Right lobe of liver (tissue), 6 donors: ENCODE data around the gene CCNG2. TPM values are rescaled to one million over a fixed set of nuclear protein-coding genes. Genes with fewer than 3 reads are reported as not detected.

Experiments
- ATAC-seq, 4 donors: fragments of 200-7000 bp; cut with Tn5 transposase; one replicate each; pipeline ENCODE4 v1.9.1; 2020; ENCODE audit warnings: mild to moderate bottlenecking in 4 of 4, moderate library complexity in 4 of 4
- DNase-seq, 3 donors: peaks; one replicate each; pipeline ENCODE4 v3.0.0-alpha.2; 2020
- H3K27ac ChIP-seq, 3 donors: fragments of 200-600 bp; one replicate each; pipeline ENCODE4 v1.8.0; 2022
- H3K27me3 ChIP-seq, 2 donors: fragments of 200-600 bp; one replicate each; pipeline ENCODE4 v1.8.0; 2022
- H3K36me3 ChIP-seq, 4 donors: fragments of 200-600 bp; sonication (generic) in 1 of 4; one replicate each; pipeline versions ENCODE4 v1.5.1 to v1.8.0; 2017 to 2022; ENCODE audit warnings: control low read depth in 1 of 4
- H3K4me1 ChIP-seq, 4 donors: fragments of 200-600 bp; sonication (generic) in 1 of 4; one replicate each; pipeline versions ENCODE4 v1.5.1 to v1.8.0; 2017 to 2022; ENCODE audit warnings: control low read depth in 1 of 4
- H3K4me3 ChIP-seq, 3 donors: fragments of 200-600 bp; one replicate each; pipeline ENCODE4 v1.8.0; 2022
- H3K9me3 ChIP-seq, 4 donors: fragments of 200-600 bp; sonication (generic) in 1 of 4; one replicate each; pipeline versions ENCODE4 v1.5.1 to v1.8.0; 2017 to 2022; ENCODE audit warnings: control low read depth in 1 of 4
- POLR2A ChIP-seq: fragments of 450-650 bp; IDR thresholded peaks from one replicate; pipeline ENCODE4 v1.6.1; 2017; ENCODE audit warnings: antibody characterized with exemption, mild to moderate bottlenecking
- WGBS: methylation state at CpG from one replicate; pipeline ENCODE4 v1.1.6; 2018; ENCODE audit warnings: low coverage, low lambda C conversion rate; ENCODE audit not compliant: insufficient coverage; ENCODE audit errors: missing lambda C conversion rate; 5-methylcytosine and 5-hydroxymethylcytosine counted together
- intact Hi-C, 2 donors: fragments of 100-400 bp; cut with DNase I; formaldehyde crosslinking; loops; one replicate each; pipeline versions ENCODE4 v1.11.2 to v1.14.1; 2022
- total RNA-seq, 6 experiments: library from RNA; depleted of rRNA in 2 of 6; stranded (reverse); fragments of >200 nt in 2 of 6; fragmentation: NEBNext Ultra II Directional in 3 of 6; extraction: Animal tissue kit (Norgen Biotek cat#: 25700) in 3 of 6; gene quantifications; one replicate each; pipeline versions ENCODE4 v1.1.0 to v1.2.4, GENCODE V29; 2016 to 2023
- TF ChIP-seq, protein P1 (sequence below), 4 donors: fragments of 200-600 bp in 3 of 4; fragments of 450-650 bp in 1 of 4; IDR thresholded peaks; one replicate each; pipeline versions ENCODE4 v1.5.1 to v1.8.0; 2016 to 2022; ENCODE audit warnings: antibody characterized with exemption in 4 of 4, mild to moderate bottlenecking in 2 of 4
- donor health status: DM: no; HTN: yes; CAD: no.
- donor health status: DM: no; HTN: no; CAD: no.
- donor health status: DM: no; HTN: no; CAD: no.
- donor health status: DM: no; HTN: yes; CAD: no.
- donor health status: DM: no; HTN: yes; CAD: no.

The CCNG2 gene
- total RNA-seq, 6 experiments from 2014 or later = 3.3 to 15.6 (median 6.1) TPM

DNA sequence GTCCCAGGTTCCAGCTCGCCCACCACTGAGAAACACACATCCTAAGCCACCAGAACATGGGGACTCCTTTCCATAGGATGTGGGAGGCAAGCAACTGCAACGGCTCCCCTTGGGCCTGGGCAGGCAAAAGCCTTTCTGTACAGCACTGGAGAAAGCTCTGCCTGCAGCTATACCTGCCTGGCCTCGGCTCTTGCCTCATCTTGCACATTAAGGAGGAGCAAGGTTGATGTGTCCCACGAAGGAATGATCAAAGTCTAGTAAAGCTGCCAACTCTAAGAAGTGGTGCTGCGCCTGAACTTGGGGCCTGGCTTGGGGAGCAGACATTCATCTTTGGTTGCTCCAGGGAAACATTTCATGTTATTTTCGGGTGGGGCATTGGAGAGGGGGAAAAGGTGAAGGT lies 19.6 kb downstream of the CCNG2 start:
- WGBS = 24% methylated on average over 2 of the region's 6 CpGs
- H3K36me3 ChIP-seq = no peaks in the 10 kb centered on the region
- DNase-seq = no peak
- H3K27me3 ChIP-seq = no peaks in the 10 kb centered on the region
- no peaks in the 10 kb centered on the region for H3K9me3 ChIP-seq
- H3K27ac ChIP-seq = no peak overlapping the region
- TF ChIP-seq, protein P1, sequence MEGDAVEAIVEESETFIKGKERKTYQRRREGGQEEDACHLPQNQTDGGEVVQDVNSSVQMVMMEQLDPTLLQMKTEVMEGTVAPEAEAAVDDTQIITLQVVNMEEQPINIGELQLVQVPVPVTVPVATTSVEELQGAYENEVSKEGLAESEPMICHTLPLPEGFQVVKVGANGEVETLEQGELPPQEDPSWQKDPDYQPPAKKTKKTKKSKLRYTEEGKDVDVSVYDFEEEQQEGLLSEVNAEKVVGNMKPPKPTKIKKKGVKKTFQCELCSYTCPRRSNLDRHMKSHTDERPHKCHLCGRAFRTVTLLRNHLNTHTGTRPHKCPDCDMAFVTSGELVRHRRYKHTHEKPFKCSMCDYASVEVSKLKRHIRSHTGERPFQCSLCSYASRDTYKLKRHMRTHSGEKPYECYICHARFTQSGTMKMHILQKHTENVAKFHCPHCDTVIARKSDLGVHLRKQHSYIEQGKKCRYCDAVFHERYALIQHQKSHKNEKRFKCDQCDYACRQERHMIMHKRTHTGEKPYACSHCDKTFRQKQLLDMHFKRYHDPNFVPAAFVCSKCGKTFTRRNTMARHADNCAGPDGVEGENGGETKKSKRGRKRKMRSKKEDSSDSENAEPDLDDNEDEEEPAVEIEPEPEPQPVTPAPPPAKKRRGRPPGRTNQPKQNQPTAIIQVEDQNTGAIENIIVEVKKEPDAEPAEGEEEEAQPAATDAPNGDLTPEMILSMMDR (IDR thresholded peaks at IDR 0.05) = no peak
- TF ChIP-seq POLR2A = no peak
- no peaks in the 10 kb centered on the region for H3K4me1 ChIP-seq
- no peak overlapping the region for H3K4me3 ChIP-seq
- intact Hi-C loops = no loop called here
- no peak for ATAC-seq

DNA sequence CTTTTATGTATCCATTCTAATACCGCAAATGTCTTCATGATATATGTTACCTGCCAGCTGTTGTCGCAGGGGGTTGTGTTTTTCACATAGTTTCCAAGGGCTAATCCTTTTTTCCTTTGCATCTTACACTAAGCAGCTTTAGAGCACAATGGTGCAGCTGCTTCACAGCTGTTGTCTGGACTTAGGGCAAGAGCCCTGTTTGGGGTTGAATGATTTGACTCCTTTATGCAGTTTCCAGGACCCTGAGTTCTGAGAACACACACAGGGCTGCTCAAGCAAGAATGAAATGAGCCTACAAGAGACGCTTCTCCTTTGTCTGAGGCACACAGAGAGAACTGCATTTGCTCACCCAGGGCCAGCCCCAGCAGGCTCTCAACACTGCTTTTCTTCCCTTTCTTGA lies 20.2 kb downstream of the CCNG2 start:
- Histone ChIP-seq H3K4me3 (no peak overlapping the region), H3K27me3 (no peaks in the 10 kb centered on the region), H3K9me3 (no peaks in the 10 kb centered on the region), H3K36me3 (no peaks in the 10 kb centered on the region), H3K27ac (no peak overlapping the region), H3K4me1 (no peaks in the 10 kb centered on the region)
- 84% methylated on average over 2 of the region's 3 CpGs for WGBS
- intact Hi-C loops = no loop called here
- DNase-seq = no peak
- no peak for ATAC-seq
- no peak for TF ChIP-seq POLR2A
- TF ChIP-seq, protein P1 (IDR thresholded peaks at IDR 0.05) = no peak

DNA sequence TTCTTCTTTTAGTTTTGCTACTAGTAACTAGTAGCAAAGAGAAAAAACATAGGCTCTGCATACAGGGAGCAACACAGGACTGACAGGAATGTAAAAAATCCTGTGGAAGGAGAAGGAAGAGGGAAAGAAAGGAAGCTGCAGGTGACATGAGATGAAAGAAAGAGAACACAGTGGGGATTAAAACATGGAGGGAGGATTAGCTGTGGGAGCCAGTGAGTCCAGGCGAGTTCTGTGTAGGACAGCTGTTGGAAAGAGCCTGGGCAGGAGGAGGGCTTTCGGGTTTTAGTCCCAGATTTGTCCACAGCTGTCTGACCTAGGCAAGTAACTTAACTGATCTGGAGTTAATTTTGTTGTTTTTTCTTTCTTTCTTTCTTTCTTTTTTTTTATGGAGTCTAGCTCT lies 21.6 kb downstream of the CCNG2 start:
- intact Hi-C loops = no loop called here
- Histone ChIP-seq H3K9me3 (no peaks in the 10 kb centered on the region), H3K4me1 (no peaks in the 10 kb centered on the region), H3K4me3 (no peak overlapping the region), H3K27me3 (no peaks in the 10 kb centered on the region), H3K36me3 (no peaks in the 10 kb centered on the region), H3K27ac (no peak overlapping the region)
- no peak for DNase-seq
- WGBS = 90% methylated on average over 2 of the region's 2 CpGs
- no peak for ATAC-seq
- TF ChIP-seq POLR2A = no peak
- TF ChIP-seq, protein P1 (IDR thresholded peaks at IDR 0.05) = no peak

DNA sequence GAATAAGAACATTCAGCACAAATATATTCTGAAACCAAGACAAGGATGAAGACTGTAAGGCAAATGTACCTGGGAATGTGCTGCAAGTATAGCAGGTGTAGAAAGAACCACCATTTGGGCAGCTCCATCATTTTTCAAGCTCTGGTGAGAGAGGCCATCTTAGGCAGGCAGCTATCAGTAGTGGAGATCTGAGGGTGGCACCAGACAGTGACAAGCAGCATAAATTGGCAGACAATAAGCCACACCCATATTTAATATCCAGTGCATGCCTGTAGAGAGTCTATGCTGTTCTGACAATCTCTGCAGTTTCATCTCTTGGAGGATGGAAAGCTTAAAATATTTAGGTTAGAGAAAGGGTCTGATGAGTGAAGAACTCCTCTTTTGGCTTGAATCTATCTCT lies 22.5 kb downstream of the CCNG2 start:
- no peaks in the 10 kb centered on the region for H3K9me3 ChIP-seq
- no peak for DNase-seq
- H3K36me3 ChIP-seq = no peaks in the 10 kb centered on the region
- TF ChIP-seq, protein P1 (IDR thresholded peaks at IDR 0.05) = no peak
- no peak for TF ChIP-seq POLR2A
- ATAC-seq = no peak
- intact Hi-C loops = no loop called here
- H3K4me1 ChIP-seq = no peaks in the 10 kb centered on the region
- no peak overlapping the region for H3K4me3 ChIP-seq
- no peak overlapping the region for H3K27ac ChIP-seq
- H3K27me3 ChIP-seq = no peaks in the 10 kb centered on the region

DNA sequence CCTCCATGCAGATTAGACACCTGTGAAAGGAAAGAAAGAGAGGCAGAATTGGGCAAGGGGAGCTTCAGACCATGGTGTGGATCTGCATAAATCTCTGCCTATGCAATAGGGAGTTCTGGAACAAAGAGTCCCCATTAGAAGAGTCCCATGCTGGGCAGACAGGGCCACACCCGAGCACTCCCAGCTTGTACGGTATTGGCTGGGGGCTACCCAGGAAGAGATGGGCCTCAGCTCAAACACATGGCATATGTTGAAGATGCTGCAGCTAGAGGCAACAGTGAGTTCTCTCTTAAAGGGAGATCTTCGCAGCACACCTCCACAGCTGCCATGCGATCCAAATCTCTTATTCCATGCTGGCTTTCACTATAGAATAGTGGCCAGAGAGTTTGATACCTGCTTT lies 24.7 kb downstream of the CCNG2 start:
- Histone ChIP-seq H3K4me1 (no peaks in the 10 kb centered on the region), H3K27ac (no peak overlapping the region), H3K4me3 (no peak overlapping the region), H3K27me3 (no peaks in the 10 kb centered on the region), H3K36me3 (no peaks in the 10 kb centered on the region), H3K9me3 (no peaks in the 10 kb centered on the region)
- DNase-seq = no peak
- no CpG with 5 or more reads among the region's 4 CpGs for WGBS
- no peak for ATAC-seq
- TF ChIP-seq, protein P1 (IDR thresholded peaks at IDR 0.05) = no peak
- TF ChIP-seq POLR2A = no peak
- intact Hi-C loops = no loop called here
